SU-DHL-6 (cell line): ENCODE data around the gene CECR2.

Experiments
- EZH2phosphoT487 ChIP-seq: fragments of 200-600 bp; sonication (generic), shearing (Covaris generic); conservative IDR thresholded peaks from 2 replicates; pipeline ENCODE4 v1.6.1; 2018; ENCODE audit warnings: mild to moderate bottlenecking, antibody characterized with exemption, low read length, moderate library complexity, mixed read lengths
- TF ChIP-seq, protein P1 (sequence below): fragments of 200-600 bp; sonication (generic); IDR thresholded peaks from one replicate; pipeline ENCODE4 v1.5.1; 2017; ENCODE audit warnings: antibody characterized with exemption, mild to moderate bottlenecking, low read length, moderate library complexity; ENCODE audit not compliant: insufficient read depth, poor library complexity, severe bottlenecking

DNA sequence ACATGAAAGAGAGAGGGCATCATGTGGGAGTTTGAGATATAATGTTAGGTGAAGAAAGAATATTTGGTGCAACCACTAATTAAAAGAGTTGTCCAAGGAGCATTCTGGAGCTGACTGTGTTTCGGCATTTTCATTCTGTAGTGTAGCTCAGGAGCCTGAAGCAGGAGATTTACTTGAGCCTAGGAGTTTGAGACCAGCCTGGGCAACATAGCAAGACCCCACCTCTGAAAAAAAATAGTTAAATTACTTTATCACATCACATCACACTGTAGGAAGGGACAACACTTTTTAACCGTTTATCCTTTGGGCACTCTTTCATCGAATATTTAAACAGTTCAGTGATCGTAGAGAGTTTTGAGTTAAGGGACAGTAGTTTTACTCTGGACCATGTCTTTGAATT is 143.7 kb downstream of the CECR2 start:
- TF ChIP-seq, protein P1, sequence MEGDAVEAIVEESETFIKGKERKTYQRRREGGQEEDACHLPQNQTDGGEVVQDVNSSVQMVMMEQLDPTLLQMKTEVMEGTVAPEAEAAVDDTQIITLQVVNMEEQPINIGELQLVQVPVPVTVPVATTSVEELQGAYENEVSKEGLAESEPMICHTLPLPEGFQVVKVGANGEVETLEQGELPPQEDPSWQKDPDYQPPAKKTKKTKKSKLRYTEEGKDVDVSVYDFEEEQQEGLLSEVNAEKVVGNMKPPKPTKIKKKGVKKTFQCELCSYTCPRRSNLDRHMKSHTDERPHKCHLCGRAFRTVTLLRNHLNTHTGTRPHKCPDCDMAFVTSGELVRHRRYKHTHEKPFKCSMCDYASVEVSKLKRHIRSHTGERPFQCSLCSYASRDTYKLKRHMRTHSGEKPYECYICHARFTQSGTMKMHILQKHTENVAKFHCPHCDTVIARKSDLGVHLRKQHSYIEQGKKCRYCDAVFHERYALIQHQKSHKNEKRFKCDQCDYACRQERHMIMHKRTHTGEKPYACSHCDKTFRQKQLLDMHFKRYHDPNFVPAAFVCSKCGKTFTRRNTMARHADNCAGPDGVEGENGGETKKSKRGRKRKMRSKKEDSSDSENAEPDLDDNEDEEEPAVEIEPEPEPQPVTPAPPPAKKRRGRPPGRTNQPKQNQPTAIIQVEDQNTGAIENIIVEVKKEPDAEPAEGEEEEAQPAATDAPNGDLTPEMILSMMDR, result no peak
- no peak for TF ChIP-seq EZH2phosphoT487
